Retina (tissue), 1 donor: ENCODE measurements around the gene ECEL1.
A peak's percentile ranks its signal among the peaks of the same experiment; 100 is the strongest.
"Not testable (repeated sequence)": the region's sequence is repeated elsewhere in the genome, so short reads cannot be mapped to it uniquely, and the experiment has no call there.

Source experiments
- DNase-seq: peaks from one replicate; pipeline ENCODE4 v3.0.0-alpha.2; 2016

The ECEL1 gene, protein sequence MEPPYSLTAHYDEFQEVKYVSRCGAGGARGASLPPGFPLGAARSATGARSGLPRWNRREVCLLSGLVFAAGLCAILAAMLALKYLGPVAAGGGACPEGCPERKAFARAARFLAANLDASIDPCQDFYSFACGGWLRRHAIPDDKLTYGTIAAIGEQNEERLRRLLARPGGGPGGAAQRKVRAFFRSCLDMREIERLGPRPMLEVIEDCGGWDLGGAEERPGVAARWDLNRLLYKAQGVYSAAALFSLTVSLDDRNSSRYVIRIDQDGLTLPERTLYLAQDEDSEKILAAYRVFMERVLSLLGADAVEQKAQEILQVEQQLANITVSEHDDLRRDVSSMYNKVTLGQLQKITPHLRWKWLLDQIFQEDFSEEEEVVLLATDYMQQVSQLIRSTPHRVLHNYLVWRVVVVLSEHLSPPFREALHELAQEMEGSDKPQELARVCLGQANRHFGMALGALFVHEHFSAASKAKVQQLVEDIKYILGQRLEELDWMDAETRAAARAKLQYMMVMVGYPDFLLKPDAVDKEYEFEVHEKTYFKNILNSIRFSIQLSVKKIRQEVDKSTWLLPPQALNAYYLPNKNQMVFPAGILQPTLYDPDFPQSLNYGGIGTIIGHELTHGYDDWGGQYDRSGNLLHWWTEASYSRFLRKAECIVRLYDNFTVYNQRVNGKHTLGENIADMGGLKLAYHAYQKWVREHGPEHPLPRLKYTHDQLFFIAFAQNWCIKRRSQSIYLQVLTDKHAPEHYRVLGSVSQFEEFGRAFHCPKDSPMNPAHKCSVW

DNA sequence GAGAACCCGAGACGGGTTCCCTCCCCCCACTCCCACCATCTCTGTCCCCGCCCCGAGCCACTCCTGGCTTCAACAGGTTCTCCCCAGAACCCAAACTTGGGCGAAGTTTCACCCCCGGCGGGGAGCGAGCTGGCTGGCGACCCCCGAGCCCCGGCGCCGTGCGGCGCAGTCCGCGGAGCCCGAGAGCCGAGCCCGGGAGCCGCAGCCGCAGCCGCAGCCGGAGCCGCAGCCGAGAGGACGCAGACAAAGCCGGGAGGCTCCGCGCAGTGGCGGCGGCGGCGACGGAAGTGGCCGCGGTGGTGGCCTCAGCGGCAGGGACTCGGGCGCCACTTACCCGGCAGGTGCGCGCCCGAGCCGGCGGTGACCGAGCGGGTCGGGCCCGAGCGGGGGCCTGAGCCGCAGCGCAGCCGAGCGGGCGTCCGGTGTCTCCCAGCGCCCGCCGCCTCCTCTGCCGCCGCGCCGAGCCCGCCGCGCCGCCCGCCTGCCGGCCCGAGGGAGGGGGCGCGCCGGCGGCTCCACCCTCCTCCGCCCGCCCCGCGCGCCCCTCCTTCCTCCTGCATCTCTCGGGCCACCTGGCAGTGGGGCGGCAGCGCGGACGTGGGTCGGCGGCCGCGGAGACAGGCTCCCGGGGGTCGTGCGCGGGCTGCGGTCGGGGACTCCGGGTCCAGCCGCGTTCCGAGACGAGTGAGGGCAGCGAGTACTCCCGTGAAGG lies at the start of gene ECEL1:
Gene ECEL1, minus strand, starts transcription at position 450 of the 712 bp plus-strand sequence. CDS start 1,181 bp downstream, outside the sequence.
- no peak for DNase-seq

DNA sequence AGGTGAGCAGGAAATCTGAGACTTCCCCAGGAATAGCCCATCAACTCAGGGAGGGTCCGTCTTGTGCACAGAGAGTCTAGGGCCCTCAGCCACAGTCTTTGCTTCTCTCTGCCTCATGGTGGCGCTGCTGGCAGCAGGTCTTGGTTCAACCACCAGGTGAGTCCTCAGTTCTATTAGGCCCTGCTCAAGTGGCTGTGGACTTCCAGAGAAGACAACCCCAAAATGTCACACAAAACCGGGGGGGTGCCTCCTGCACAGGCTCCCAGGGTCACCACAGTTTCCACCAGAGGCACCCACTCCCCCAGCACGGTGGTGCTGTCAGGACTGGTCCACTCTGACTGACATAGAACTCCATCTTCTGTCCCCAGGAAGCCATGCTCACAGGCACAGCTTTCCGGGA lies 49.4 kb upstream of the ECEL1 start:
- DNase-seq, result no peak

DNA sequence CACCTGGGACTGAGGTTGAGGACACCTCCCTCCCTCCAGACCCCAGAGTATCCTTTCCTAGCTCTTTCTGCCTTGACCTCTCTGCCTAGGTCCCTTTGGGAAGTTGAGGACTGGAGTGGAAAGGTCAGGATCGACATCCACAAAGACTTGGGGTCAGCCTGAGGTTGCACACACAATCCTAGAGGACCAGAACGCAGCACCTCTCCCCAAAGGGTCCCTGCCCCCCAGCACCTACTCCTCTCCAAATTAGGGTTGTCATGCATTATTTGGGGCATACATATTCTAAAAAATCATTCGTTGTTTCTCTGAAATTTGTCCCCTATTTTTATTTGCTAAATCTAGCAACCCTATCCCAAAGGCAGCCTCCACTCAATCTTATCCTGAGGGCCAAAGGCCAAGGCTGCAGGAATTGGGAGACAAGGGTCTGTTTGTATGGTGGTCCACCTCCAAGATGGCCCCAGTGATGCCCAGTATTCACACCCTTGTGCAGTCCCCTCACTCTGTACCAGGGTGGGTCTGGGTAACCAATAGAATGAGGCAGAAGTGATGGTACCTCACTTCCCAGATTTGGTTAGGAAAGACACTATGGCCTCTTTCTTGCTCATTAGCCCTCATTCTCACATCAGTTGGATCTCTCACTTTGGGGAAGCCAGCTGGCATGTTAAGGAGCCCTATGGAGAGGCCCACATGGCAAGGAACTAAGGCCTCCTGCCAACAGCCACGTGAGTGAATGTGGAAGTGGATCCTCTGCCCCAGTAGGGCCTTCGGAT lies 48.3 kb upstream of the ECEL1 start:
- DNase-seq, result no peak

DNA sequence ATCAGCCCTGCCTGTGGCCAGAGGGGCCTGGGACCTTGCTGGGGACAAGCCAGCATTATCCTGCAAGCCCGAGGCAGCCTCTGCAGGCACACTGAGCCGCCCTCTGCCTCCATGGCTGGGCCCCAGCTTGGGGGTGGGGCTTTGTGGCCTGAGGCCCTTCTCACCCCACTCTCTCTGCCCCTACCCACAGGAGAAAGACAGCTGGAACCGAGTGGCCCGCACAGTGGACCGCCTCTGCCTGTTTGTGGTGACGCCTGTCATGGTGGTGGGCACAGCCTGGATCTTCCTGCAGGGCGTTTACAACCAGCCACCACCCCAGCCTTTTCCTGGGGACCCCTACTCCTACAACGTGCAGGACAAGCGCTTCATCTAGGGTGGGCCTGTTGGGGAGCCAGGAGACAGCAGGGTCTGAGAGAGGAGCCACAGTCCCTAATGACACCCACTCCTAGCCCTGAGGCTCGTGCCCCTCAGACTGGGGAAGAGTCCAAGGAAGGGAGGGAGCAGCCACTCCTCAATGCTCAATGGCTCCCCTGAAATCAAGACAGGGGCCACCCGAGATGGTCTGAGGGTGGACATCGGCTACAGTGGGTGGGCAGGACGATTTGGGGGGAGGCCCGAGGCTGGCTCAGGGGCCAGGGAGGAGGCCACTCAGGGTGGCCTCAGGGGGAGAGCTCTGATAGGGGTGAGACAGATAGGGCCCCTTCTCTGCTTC lies 47.5 kb upstream of the ECEL1 start:
- DNase-seq, result no peak

DNA sequence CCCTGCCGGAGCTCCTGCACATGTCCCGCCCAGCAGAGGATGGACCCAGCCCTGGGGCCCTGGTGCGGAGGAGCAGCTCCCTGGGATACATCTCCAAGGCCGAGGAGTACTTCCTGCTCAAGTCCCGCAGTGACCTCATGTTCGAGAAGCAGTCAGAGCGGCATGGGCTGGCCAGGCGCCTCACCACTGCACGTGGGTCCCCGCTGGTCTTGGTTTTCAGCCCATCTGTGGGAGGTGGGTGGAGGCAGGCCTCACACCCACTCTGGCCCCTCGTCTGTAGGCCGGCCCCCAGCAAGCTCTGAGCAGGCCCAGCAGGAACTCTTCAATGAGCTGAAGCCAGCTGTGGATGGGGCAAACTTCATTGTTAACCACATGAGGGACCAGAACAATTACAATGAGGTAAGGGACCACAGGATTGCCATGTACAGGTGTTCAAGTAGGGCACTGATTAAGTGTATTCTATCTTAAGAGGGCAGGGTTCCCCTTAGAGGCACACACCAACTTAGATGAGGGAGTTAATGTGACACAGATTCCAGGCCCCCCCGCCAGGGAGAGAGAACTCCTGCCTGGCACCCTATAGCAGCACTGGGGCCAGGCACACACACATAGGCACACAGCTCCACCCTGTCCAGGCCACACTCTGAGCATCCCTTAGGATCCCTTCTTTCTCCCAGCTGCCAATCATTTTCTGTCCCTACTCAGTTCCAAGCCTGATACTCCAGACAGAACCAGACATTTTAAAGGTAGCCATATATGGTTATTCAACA lies 46.5 kb upstream of the ECEL1 start:
- no peak for DNase-seq

DNA sequence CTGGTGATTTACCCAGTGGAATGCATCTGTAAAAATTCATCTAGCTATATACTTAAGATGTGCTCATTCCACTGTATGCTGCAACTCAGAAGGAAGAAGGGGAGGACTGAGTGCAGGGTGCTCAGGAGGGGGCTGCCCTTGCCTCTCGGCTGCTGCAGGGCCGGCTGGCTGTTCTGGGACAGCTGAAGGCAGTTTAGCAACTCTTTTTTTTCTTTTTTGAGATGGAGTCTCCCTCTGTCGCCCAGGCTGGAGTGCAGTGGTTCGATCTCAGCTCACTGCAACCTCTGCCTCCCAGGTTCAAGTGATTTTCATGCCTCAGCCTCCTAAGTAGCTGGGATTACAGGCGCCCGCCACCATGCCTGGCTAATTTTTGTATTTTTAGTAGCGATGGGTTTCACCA lies 45.2 kb upstream of the ECEL1 start:
- DNase-seq, result not testable (repeated sequence)

DNA sequence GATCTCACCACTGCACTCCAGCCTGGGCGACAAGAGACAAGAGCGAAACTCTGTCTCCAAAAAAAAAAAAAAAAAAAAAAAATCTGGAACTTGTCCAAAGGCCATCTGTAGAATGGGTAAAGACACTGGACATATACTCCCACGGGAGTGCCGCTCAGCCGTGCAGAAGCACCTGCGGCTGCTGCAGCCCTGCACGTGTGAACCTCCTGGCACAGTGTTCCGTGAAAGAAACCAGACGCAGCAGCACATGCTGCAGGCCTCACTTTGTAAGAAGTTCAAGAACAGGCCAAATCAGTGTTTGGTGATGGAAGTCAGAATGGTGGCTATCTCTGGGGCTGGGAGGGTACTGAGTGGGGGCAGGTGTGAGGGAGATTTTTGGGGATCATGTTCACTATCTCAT lies 44.8 kb upstream of the ECEL1 start:
- no peak for DNase-seq

DNA sequence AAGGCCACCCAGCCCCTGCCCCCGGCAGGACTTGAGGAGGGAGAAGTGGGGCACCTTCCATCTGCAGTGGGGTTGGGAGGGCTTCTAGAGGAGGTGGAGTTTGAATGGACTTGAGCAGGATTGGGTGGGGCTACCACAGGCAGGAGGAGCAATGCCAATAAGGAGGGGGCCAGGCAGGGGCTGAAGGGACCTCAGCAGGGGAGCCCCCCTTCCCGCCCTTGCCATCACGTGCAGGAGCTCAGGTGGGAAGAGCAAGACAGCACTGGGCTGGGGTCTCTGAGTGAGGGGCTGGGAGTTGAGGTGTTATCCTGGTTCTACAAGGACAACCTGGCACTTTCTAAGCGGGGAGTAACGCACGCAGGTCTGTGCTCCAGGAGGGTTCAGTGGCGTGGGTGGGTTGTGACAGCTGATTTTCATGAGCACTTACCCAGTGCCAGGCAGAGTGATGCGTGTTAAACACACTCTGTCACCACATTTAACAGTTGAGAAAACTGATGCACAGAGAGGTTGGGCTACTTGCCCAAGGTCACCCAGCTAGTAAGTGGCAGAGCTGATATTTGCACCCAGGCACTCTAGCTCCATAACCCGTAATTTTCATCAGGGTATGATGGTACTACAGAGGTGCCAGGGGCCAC lies 43.1 kb upstream of the ECEL1 start:
- no peak for DNase-seq

DNA sequence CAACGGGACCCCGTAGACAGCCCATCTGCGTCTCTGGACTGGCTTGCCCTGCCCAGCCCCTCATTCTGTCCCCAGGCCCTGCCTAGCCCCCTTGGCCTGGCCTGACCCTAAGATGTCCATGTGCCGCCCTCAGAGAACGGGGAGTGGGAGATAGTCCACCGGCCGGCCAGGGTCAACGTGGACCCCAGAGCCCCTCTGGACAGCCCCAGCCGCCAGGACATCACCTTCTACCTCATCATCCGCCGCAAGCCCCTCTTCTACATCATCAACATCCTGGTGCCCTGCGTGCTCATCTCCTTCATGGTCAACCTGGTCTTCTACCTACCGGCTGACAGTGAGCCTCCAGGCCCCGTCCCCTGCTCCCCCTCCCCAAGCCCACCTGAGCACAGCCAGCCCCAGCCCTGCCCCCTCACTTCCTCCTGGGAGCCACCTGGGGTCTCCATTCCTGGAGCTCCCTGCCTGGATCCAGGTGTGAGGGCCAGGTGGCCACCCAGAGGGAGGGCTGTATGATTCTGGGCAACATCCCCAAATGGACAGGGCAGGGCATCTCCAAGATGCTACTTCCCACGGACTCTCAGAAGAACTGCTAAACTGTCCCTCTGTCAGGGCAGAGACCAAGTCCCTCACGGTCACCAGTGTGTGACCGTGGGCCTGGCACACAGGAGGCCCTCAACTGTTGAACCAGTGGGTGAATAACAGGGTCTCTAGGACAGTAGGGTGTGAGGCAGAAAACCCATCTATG lies 42.3 kb upstream of the ECEL1 start:
- DNase-seq, result no peak

DNA sequence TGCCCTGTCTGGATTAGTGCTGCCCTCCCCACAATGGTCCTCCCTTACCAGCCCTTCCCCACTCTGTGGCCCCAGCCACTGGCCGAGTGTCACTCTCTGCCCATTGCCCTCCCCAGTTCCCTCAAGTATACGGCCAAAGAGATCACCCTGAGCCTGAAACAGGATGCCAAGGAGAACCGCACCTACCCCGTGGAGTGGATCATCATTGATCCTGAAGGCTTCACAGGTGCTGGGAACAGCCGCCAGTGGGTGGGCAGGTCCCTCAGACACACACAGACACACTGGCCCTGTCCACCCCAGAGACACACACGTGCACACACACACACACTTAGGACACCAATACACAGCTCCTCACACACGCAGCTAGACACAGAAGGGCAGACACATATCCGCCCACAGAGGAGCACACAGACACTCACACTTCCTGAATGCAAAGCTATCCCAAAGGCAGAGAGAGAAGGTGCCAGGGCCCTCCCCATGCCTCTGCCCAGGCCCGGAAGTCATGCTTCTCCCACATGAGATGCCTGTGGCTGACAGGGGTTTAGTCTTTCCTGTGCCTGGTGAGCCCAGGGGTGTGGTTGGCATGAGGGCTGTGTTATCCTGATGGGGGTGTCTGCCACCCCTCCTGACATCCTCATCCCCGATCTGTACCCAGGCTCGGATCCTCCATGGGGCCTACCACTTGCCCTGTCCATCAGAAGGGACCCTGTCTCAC lies 41.3 kb upstream of the ECEL1 start:
- DNase-seq, result no peak

DNA sequence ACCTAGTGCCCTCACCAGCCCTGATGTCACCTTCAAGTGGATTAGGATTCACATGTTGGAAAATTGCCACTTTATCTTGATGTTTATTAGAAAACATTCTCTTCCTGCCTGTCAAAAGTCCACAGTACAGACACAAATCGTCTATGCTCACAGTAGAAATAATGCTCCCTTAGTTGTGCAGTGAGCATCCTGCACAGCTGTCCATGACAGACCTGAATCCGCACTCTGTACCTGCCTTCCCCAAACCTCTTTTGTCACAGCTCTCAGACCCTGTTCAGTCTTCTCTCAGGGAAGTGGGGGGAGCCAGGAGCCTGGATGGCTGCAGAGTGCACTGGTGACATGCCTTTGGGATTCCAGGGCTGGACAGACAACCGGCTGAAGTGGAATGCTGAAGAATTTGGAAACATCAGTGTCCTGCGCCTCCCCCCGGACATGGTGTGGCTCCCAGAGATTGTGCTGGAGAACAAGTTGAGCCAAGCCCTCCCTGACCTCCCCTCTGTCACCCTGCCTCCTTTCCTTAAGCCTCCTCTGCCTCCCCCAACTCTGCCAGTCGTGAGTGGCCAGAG lies 40.4 kb upstream of the ECEL1 start:
- no peak for DNase-seq

DNA sequence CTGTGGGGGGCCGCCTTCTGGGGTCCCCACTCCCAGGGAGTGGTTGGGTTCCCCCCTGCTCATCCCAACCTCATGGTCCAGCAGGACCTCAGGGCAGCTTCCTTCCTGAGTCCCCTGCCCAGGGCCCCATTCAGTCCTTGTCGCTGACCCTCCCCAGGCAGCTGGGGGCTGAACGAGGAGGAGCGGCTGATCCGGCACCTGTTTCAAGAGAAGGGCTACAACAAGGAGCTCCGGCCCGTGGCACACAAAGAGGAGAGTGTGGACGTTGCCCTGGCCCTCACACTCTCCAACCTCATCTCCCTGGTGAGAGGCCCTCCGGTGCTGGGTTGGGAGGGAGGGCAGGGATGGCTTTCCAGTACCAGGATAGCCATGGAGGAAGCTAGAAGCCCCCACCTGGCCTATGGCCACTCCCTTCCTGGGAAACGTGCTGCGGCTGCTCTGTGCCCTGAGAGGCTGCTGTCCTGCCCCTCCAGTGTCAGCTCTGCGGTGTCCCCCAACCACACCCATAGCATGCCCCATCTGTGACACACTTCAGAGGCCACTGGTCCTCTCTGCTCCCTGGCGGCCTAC lies 38.8 kb upstream of the ECEL1 start:
- peak; percentile 53 for DNase-seq

DNA sequence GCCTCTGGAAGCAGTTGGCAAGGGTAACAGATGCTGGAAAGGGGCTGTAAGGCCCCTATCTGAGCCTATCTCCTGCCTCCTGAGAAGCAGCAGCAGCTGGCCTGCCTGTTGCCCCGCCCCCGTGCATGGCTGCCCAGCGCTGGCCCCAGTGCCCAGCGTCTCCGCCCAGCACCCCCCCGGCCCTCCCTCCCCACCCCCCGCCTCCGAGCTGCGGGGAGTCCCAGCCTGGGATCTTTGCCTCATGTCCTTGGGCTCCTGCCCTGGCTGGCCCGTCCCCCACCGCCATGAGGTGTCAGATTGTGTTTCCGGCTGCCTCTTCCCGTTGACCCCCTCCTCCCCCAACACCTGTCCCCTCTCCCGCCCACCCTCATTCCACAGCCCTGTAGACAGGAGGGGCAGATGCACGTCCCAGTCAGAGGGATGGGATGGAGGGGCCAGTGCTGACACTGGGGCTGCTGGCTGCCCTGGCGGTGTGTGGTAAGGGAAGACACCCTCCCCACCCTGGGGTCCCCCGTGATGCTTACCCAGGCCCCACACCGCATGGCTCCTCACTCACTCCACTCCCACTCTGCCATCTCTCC lies 38.2 kb upstream of the ECEL1 start, which contains the start of gene CHRND:
Gene CHRND, plus strand, starts transcription at position 370 of the 581 bp plus-strand sequence. Its CDS starts 56 bp downstream, at position 426.
- peak; percentile 54 for DNase-seq

DNA sequence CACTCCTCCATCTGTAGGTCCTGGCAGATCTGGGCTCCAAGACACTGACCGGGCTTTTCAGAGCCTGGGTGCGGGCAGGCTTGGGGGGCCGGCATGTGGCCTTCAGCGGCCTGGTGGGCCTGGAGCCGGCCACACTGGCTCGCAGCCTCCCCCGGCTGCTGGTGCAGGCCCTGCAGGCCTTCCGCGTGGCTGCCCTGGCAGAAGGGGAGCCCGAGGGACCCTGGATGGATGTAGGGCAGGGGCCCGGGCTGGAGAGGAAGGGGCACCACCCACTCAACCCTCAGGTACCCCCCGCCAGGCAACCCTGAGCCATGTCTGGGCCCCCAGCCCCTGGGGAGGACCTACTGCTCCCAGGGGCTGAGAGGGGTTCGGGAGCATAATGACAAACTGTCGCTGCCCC lies 37.6 kb upstream of the ECEL1 start:
- no peak for DNase-seq

DNA sequence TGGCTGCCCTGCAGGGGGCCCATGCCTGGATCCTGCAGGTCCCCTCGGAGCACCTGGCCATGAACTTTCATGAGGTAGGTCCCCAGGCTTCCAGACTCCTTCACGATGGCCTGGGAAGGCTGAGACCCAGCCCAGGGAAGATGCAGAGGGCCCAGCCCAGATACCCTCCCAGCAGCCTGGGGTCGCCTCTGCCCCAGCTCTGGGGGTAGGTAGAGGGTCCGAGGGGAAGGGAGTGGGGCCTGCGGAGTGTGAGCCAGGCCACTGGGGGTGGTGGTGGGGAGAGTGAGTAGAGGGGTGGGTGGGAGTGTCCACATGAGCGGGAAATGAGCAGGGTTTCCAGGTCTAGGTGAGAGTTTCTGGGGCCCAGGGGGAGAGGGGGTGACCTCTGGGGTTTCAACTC lies 37.1 kb upstream of the ECEL1 start:
- no peak for DNase-seq

DNA sequence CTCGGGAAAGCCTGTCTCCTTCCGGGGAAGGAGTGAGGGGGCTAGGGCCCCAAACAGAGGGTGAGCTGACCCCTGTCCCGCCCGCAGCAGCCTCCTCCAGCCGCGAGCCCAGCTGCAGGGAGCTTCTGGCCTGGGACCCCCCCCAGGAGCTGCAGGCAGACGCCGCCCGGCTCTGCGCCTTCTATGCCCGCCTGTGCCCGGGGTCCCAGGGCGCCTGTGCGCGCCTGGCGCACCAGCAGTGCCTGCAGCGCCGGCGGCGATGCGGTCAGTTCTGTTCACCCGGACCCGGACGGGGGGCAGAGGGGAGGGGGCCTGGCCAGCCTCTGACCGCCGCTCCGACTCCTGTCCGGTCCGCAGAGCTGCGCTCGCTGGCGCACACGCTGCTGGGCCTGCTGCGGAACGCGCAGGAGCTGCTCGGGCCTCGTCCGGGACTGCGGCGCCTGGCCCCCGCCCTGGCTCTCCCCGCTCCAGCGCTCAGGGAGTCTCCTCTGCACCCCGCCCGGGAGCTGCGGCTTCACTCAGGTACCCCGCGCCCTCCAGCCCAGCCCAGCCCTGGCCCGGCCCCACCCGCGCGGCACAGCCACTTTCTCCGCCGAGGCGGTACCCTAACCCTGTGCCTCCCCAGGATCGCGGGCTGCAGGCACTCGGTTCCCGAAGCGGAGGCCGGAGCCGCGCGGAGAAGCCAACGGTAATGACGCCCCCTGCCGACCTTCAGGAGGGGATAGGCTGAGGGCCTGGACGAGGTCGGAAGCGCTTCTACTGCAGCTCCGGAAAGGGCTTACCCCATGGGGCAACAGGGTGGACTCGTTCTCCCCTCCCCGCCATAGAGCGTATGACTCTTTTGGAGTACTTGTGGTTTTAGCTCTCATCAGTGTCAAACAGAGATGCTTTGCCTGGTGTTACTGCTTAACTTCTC lies 36.3 kb upstream of the ECEL1 start:
- peak; percentile 81 for DNase-seq

DNA sequence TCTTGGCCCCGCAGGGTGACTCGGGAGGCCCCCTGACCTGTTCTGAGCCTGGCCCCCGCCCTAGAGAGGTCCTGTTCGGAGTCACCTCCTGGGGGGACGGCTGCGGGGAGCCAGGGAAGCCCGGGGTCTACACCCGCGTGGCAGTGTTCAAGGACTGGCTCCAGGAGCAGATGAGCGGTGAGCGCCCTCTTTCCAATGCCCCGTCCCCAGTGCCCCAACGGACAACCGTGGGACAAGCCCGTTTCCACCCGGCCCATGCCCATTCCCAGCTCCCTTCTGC lies 35.7 kb upstream of the ECEL1 start:
- no peak for DNase-seq
